CD4-positive, alpha-beta T cell treated with Interleukin-15 for 4 hours (primary cell): ENCODE measurements around the gene SYCN.
A peak's percentile ranks its signal among the peaks of the same experiment; 100 is the strongest.
"Not testable (repeated sequence)": the region's sequence is repeated elsewhere in the genome, so short reads cannot be mapped to it uniquely, and the experiment has no call there.

Source experiments
- DNase-seq: peaks from one replicate; pipeline ENCODE4 v3.0.0-alpha.2; 2020; ENCODE audit warnings: low spot score

SYCN gene

GRCh38 chr19:39224910-39225309 lies 20.8 kb upstream of the SYCN start:
- no peak for DNase-seq

DNA sequence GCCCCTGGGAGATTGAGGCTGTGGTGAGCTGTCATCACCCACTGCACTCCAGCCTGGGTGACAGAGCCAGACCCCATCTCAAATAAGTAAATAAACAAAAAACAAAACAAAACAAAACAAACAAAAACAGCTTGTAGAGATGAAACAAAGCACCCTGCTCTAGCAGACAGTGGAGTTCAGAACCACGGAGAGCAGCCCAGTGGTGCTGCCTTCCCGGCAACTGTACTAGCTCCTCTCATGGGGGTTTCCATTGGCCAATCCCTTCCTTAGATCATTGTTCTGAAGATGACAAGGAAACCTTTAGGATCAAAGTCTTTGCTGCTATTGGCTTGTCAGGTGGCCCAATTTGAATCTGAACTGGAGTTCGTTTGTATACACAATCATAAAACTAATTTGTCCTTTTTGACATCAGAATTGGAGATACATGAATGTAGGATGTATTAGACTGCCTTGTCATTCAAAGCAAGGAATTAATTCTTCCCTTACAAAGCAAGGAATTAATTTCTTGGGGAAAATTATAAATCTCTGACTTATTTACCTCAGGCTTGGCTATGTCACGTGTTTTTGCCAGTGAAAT lies 19.7 kb upstream of the SYCN start:
- no peak for DNase-seq

- not testable (repeated sequence) for DNase-seq
Measured at GRCh38 chr19:39219108-39219507, 15.0 kb upstream of the SYCN start.

- no peak for DNase-seq
Measured at GRCh38 chr19:39218230-39219007, 14.4 kb upstream of the SYCN start.

DNA sequence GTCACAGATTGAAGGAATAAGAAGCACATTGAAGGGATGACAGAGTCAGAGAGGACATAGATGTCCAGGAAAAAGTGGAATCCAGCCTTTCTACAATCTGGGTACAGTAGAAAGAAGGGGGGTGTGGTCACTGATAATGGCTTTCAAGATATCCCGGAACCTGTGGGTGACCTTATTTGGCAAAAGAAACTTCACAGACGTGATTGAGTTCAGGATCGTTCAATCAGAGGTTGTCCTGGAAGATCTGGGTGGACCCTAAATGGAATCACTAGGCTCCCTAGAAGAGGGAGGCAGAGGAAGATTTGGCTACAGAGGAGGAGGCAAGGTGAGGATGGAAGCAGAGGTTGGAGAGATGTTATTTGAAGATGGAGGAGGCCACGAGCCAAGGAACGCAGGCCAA lies 13.0 kb upstream of the SYCN start:
- DNase-seq: no peak

GRCh38 chr19:39215323-39215722 lies 11.3 kb upstream of the SYCN start:
- DNase-seq: not testable (repeated sequence)

DNA sequence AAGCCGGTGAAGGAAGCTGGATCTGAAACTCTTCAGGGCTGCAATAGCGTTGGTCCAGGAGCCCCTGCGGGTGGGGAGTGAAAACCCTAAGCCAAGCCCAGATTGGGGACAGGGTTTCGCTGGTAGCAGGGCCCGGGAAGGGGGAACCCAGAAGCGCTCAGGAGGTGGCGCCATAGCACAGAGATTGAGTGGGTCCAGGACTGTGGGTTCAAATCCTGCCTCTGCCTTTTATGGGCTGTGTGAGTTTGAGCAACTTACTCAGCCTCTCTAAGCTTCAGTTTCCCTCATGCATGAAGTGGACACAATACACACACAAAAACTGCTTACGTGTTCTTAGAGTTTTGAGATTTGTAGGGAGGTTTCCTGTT lies 8.3 kb upstream of the SYCN start:
- DNase-seq: peak; percentile 56

GRCh38 chr19:39211731-39212374 lies 7.8 kb upstream of the SYCN start:
- no peak for DNase-seq

DNA sequence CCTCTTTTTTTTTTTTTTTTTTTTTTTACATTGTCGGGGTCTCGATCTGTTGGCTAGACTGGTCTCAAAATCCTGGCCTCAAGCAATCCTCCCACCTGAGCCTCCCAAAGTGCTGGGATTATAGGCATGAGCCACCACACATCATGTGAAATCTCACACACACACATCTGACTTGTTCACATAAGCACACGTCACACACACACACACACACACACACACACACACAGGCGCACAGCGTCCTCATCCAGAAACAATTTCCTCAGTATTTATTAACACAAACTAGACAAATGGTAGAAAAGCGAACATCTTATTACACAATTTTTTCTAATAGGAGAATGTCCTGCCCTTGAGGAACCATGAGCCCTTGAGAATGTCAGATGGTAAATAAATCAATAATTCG lies 5.1 kb upstream of the SYCN start:
- DNase-seq: no peak

GRCh38 chr19:39208175-39208795 lies 4.2 kb upstream of the SYCN start:
- no peak for DNase-seq

DNA sequence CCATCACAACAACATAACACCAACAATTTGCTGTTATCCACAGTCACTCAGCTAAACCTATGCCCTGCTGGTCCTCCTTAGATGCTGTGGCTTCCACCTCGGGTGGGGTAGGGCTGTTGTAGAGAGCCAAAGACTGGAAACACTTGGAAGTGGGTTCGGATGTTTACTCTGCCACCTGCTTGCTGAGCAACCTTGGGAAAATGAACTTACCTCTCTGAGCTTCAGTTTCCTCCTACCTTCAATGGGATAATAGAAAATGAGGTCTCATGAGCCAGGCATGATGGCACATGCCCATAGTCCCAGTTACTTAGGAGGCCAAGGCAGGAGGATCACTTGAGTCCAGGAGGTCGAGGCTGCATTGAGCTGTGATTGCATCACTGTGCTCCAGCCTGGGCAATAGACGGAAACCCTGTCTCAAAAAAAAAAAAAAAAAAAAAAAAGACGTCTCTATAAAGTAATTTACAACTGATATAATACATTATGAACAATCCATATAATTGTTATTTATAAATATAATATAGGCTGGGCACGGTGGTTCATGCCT lies 3.3 kb upstream of the SYCN start:
- no peak for DNase-seq

DNA sequence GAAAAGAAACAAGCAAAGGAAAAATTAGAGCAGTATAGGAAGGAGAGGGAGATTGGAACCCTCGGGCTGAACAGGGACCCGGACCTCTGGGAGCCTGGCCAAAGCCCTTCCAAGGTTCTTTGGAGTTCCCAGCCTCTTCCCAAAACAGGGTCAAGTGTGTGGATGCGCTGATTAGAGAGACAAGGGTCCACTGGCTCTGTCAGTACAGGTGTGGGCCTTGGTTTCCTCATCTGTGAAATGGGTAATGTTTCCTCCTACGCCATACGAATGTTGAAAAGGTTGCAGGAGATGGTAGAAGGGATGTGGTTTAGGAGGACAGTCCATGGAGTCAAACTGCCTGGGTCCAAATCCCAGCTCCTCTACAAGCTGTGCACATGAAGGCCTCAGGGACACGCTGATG lies 2.1 kb upstream of the SYCN start:
- no peak for DNase-seq

DNA sequence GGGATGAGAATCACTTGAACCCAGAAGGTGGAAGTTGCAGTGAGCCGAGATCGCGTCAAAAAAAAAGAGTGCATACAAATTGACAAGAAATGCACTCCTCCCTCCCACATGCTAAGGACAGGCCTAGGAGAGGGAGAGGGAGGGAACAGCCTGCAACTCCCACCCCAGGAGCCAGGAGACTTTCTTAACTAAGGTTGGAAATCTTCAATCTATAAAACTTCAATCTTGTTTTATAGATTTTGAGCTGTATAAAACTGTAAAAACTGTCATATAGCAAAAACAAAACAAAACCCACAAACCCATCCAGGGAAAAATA lies 1.3 kb upstream of the SYCN start:
- no peak for DNase-seq

GRCh38 chr19:39202998-39203355 lies 1.1 kb downstream of the SYCN start:
- no peak for DNase-seq

- DNase-seq: no peak
Measured at GRCh38 chr19:39200803-39201115, 3.3 kb downstream of the SYCN start.

- no peak for DNase-seq
Measured at GRCh38 chr19:39200066-39200802, 3.8 kb downstream of the SYCN start.

- no peak for DNase-seq
Measured at GRCh38 chr19:39199025-39199424, 5.0 kb downstream of the SYCN start.

GRCh38 chr19:39197808-39198207 lies 6.3 kb downstream of the SYCN start:
- no peak for DNase-seq

DNA sequence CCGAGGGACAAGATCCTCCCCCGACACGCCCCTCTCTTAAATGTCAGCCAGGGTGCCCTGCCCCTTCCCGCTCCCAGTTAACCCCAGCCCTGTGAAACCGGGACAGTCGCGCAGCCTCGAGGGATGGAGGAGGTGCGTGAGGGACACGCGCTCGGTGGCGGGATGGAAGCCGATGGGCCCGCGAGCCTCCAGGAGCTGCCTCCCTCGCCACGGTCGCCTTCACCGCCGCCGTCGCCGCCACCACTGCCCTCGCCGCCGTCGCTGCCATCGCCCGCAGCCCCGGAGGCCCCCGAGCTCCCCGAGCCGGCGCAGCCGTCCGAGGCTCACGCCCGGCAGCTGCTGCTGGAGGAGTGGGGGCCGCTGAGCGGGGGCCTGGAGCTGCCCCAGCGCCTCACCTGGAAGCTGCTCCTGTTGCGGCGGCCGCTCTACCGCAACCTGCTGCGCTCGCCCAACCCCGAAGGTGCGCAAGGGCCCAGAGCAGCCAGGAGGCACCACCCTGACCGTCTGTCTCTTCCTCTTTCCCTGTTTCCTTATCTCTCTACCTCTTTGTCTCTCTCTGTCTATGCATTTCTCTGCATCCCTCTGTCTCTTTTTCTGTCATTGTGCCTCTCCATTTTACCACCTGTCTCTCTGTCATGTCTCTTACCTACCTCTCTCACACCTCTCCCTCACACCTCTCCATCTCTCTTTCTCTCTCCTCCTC lies 7.1 kb downstream of the SYCN start, which contains the start of gene NCCRP1:
TSS of gene NCCRP1 (plus strand) at position 105 of the 703 bp plus-strand sequence. CDS start at position 124, 19 bp downstream.
- no peak for DNase-seq

DNA sequence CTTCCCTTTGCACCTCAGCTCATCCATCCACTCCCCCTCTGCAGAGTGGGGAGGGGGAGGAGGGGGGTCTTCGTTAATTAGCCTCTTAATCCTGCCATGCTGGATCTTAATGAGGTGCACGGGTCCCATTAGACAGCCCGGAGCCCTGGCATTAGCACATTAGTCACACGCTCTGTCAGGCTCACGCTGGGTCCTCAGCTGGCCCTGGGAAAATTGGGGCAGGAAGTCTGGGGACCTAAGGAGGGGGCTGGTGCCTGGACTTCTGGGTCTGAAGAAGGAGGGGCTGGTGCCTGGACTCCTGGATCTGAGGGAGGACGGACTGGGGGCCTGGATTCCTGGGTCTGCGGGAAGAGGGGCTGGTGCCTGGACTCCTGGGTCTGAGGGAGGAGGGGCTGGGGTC lies 7.7 kb downstream of the SYCN start:
- DNase-seq: no peak

GRCh38 chr19:39195755-39196154 lies 8.3 kb downstream of the SYCN start:
- DNase-seq: no peak
